ENCODE results near the gene USP5. TPM values are rescaled to one million over a fixed set of nuclear protein-coding genes. Genes with fewer than 3 reads are reported as not detected.
A peak's percentile ranks its signal among the peaks of the same experiment; 100 is the strongest.

The USP5 gene
- total RNA-seq, 1 experiment from 2014 or later = 308 TPM

DNA sequence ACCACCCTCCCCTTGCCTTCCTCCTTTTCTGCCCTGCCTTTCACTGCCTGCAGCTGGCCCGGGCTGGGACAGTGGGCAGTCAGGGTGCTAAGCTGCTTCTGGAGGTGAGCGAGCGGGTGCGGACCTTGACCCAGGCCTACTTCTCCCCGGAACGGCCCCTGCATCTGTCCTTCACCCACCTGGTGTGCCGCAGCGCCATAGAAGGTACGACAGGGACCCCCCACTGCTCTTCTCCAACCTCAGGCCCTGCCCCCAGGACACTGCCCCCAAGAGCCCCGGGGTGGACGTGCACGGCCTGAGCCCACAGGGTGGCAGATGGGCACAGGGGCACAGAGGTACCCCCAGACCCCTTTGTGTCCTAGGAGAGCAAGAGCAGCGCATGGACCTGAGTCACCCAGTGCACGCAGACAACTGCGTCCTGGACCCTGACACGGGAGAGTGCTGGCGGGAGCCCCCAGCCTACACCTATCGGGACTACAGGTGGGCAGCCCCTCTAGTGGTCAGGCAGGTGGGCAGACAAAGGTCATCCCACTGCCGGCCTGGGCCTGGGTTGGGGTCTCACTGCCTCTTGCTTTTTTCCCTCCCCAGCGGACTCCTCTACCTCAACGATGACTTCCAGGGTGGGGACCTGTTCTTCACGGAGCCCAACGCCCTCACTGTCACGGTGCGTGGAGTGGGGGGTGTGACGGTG, 14.4 kb upstream of the USP5 start:
- CTCF ChIA-PET = interaction anchor here (0.7 to 1.5 kb wide), 2 partner anchors 85 to 276 kb away, joined by 4 to 5 read pairs; partner anchors contain the start of gene MLF2

DNA sequence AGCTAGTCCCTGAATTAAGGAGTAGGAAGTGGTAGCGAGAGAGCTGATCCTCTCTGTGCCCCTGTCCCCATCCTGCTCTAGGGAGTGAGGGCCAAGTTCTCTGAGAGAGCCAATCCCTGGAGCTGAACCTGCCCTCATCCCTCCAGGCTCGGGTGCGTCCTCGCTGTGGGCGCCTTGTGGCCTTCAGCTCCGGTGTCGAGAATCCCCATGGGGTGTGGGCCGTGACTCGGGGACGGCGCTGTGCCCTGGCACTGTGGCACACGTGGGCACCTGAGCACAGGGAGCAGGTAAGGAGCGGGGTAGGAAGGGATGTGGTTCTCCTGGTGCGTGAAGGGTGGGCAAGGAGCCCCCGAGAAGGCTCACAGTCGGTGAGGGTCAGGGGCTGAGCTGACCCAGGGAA, 13.1 kb upstream of the USP5 start:
- no peak for TF ChIP-seq EZH2 (IDR thresholded peaks at IDR 0.05; ENCODE audit: low read depth)
- TF ChIP-seq, protein P1, sequence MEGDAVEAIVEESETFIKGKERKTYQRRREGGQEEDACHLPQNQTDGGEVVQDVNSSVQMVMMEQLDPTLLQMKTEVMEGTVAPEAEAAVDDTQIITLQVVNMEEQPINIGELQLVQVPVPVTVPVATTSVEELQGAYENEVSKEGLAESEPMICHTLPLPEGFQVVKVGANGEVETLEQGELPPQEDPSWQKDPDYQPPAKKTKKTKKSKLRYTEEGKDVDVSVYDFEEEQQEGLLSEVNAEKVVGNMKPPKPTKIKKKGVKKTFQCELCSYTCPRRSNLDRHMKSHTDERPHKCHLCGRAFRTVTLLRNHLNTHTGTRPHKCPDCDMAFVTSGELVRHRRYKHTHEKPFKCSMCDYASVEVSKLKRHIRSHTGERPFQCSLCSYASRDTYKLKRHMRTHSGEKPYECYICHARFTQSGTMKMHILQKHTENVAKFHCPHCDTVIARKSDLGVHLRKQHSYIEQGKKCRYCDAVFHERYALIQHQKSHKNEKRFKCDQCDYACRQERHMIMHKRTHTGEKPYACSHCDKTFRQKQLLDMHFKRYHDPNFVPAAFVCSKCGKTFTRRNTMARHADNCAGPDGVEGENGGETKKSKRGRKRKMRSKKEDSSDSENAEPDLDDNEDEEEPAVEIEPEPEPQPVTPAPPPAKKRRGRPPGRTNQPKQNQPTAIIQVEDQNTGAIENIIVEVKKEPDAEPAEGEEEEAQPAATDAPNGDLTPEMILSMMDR (conservative IDR thresholded peaks at IDR 0.05) = no peak
- no TSS peak for BruUV-seq (replicated peaks)
- intact Hi-C loops (cut with micrococcal nuclease; ENCODE audit: unreplicated experiment) = no loop called here
- CTCF ChIA-PET = interaction anchor here (0.5 kb wide), 1 partner anchor 64 kb away, joined by 3 read pairs; no protein-coding TSS in a partner anchor
- POLR2A ChIA-PET (ENCODE audit: unreplicated experiment) = interaction anchor here (0.5 kb wide), 1 partner anchor 251 kb away, joined by 3 read pairs; no protein-coding TSS in a partner anchor
- no peaks in the 10 kb centered on the region for H4K20me1 ChIP-seq (ENCODE audit: insufficient read depth)
- H3F3A ChIP-seq (ENCODE audit: insufficient read depth, low read depth) = peaks cover 3% of the 10 kb centered on the region; the same call in 1 of the 2 replicates
- H2AFZ ChIP-seq = no peak overlapping the region
- H3K9me3 ChIP-seq (ENCODE audit: insufficient read depth, low read depth) = no peaks in the 10 kb centered on the region
- no peaks in the 10 kb centered on the region for H3K36me3 ChIP-seq (ENCODE audit: low read depth)
- no peaks in the 10 kb centered on the region for H3K4me1 ChIP-seq (replicated peaks; ENCODE audit: insufficient read depth)
- no peaks in the 10 kb centered on the region for H3K9me2 ChIP-seq (ENCODE audit: insufficient read depth)
- DNase-seq = no peak
- H3K27ac ChIP-seq = no peak overlapping the region
- H3K27me3 ChIP-seq (ENCODE audit: insufficient read depth, low read depth) = peaks cover under 1% of the 10 kb centered on the region; the same call in 1 of the 2 replicates
- no peak overlapping the region for H3K4me3 ChIP-seq
- H3K4me2 ChIP-seq = no peak overlapping the region
- no peaks in the 10 kb centered on the region for H3K79me2 ChIP-seq (ENCODE audit: low read depth)

More for the DNA sequence above, 14.4 kb upstream of the USP5 start:
- no peaks in the 10 kb centered on the region for H3K36me3 ChIP-seq (ENCODE audit: low read depth)
- H3K27me3 ChIP-seq (ENCODE audit: insufficient read depth, low read depth) = peaks cover 6% of the 10 kb centered on the region; the same call in 1 of the 2 replicates
- DNase-seq = no peak
- no peak overlapping the region for H3K4me2 ChIP-seq
- no peak overlapping the region for H2AFZ ChIP-seq
- no TSS peak for BruUV-seq (replicated peaks)
- no peak overlapping the region for H3K4me3 ChIP-seq
- no peaks in the 10 kb centered on the region for H3K4me1 ChIP-seq (replicated peaks; ENCODE audit: insufficient read depth)
- intact Hi-C loops (cut with micrococcal nuclease; ENCODE audit: unreplicated experiment) = no loop called here
- peaks cover 3% of the 10 kb centered on the region; the same call in 1 of the 2 replicates for H3F3A ChIP-seq (ENCODE audit: insufficient read depth, low read depth)
- H4K20me1 ChIP-seq (ENCODE audit: insufficient read depth) = no peaks in the 10 kb centered on the region
- H3K79me2 ChIP-seq (ENCODE audit: low read depth) = no peaks in the 10 kb centered on the region
- no peaks in the 10 kb centered on the region for H3K9me2 ChIP-seq (ENCODE audit: insufficient read depth)
- no peak overlapping the region for H3K27ac ChIP-seq
- TF ChIP-seq EZH2 (IDR thresholded peaks at IDR 0.05; ENCODE audit: low read depth) = no peak
- TF ChIP-seq, protein P1 (conservative IDR thresholded peaks at IDR 0.05) = no peak
- no peaks in the 10 kb centered on the region for H3K9me3 ChIP-seq (ENCODE audit: insufficient read depth, low read depth)
- POLR2A ChIA-PET (ENCODE audit: unreplicated experiment) = no interaction called here

DNA sequence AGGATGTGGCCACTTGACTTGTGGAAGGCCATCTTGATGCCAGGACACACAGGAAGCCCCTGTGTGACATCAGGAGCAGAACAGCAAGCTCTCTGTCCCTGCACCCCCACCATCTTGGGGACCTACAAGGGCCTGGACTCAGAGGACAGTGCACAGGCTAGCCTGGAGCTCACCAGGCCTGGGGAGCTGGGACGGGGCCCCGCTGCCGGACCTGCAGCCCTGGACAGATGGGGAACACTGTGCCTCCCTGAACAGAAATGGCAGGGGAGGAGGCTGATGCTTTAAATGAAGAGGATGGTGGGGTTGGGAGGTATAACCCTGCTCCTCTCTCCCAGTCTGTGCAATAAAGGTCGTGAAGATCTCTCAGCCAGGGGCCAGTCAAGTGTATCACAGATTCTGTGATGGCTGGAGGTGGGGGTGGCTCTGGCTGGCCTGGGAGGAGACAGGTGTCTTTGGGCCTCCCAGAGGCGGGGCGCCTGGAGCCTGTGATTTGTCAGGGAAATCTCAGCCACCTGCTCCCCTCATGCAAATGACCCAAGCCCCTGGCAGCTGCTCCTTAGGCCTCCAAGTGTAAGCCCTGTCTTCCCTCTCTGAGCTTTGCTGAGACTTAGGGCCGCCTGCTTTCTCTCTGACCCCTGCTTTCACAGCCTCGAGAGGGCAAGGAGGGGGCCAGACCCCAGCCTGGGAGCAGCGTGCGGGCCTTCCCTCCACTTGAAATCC, 12.3 kb upstream of the USP5 start:
- Histone ChIP-seq H2AFZ (no peak overlapping the region), H3K9me3 (ENCODE audit: insufficient read depth, low read depth) (no peaks in the 10 kb centered on the region), H3K27ac (no peak overlapping the region), H3K36me3 (ENCODE audit: low read depth) (no peaks in the 10 kb centered on the region), H3K4me1 (replicated peaks; ENCODE audit: insufficient read depth) (no peaks in the 10 kb centered on the region), H3K4me3 (no peak overlapping the region), H3K9me2 (ENCODE audit: insufficient read depth) (no peaks in the 10 kb centered on the region), H3K79me2 (ENCODE audit: low read depth) (no peaks in the 10 kb centered on the region), H3K27me3 (ENCODE audit: insufficient read depth, low read depth) (no peaks in the 10 kb centered on the region; the same call in 1 of the 2 replicates), H4K20me1 (ENCODE audit: insufficient read depth) (no peaks in the 10 kb centered on the region), H3K4me2 (no peak overlapping the region), H3F3A (ENCODE audit: insufficient read depth, low read depth) (peaks cover 3% of the 10 kb centered on the region; the same call in 1 of the 2 replicates)
- peak; percentile 58 to 60 for DNase-seq
- POLR2A ChIA-PET (ENCODE audit: unreplicated experiment) = interaction anchor here (0.5 kb wide), 1 partner anchor 251 kb away, joined by 3 read pairs; no protein-coding TSS in a partner anchor
- intact Hi-C loops (cut with micrococcal nuclease; ENCODE audit: unreplicated experiment) = no loop called here
- TF ChIP-seq, protein P1 (conservative IDR thresholded peaks at IDR 0.05) = peak; percentile 56; the same call in 1 of the 2 replicates
- TF ChIP-seq EZH2 (IDR thresholded peaks at IDR 0.05; ENCODE audit: low read depth) = no peak
- CTCF ChIA-PET = interaction anchor here (0.5 kb wide), 1 partner anchor 64 kb away, joined by 3 read pairs; no protein-coding TSS in a partner anchor
- no TSS peak for BruUV-seq (replicated peaks)
